Transverse colon (tissue), 4 donors: ENCODE results near the gene MTMR3. TPM values are rescaled to one million over a fixed set of nuclear protein-coding genes. Genes with fewer than 3 reads are reported as not detected.
"Not testable (repeated sequence)": the region's sequence is repeated elsewhere in the genome, so short reads cannot be mapped to it uniquely, and the experiment has no call there.

Experiments used
- DNase-seq: peaks from one replicate; pipeline ENCODE4 v3.0.0-alpha.2; 2019
- H3K27ac ChIP-seq, 4 donors: fragments of 200-600 bp; sonication (generic); 2 replicates each; pipeline ENCODE4 v1.5.1; 2016 to 2018; ENCODE audit warnings: inconsistent platforms in 4 of 4
- H3K27me3 ChIP-seq: fragments of 200-600 bp; sonication (generic); 2 replicates; pipeline ENCODE4 v1.5.1; 2017; ENCODE audit warnings: inconsistent platforms
- H3K36me3 ChIP-seq, 4 donors: fragments of 200-600 bp; sonication (generic); 2 replicates each; pipeline ENCODE4 v1.5.1; 2017 to 2019; ENCODE audit warnings: inconsistent platforms in 4 of 4
- H3K4me1 ChIP-seq, 4 donors: fragments of 200-600 bp; sonication (generic); 2 replicates each; pipeline ENCODE4 v1.5.1; 2017 to 2020; ENCODE audit warnings: inconsistent platforms in 4 of 4
- H3K4me3 ChIP-seq, 4 donors: fragments of 200-600 bp; sonication (generic); 1 replicate in 1 of 4; 2 replicates in 3 of 4; pipeline versions ENCODE4 v1.5.1 to v1.6.1; 2017 to 2019; ENCODE audit warnings: inconsistent platforms in 4 of 4
- H3K9me3 ChIP-seq, 2 donors: fragments of 200-600 bp; sonication (generic); 2 replicates each; pipeline ENCODE4 v1.5.1; 2017 to 2019; ENCODE audit warnings: inconsistent platforms in 2 of 2
- CTCF ChIP-seq, 5 experiments: fragments of 200-600 bp in 3 of 5; fragments of 450-650 bp in 2 of 5; sonication (generic) in 3 of 5; IDR thresholded peaks; 1 replicate in 2 of 5; 2 replicates in 3 of 5; pipeline ENCODE4 v1.5.1; 2016 to 2017; ENCODE audit warnings: antibody characterized with exemption in 5 of 5, inconsistent platforms in 3 of 5, mild to moderate bottlenecking in 2 of 5, moderate library complexity in 1 of 5
- EP300 ChIP-seq: sonication (generic); formaldehyde crosslinking; IDR thresholded peaks from one replicate; pipeline ENCODE4 v1.6.1; 2017; ENCODE audit warnings: antibody characterized with exemption, low read depth
- POLR2A ChIP-seq: fragments of 450-650 bp; IDR thresholded peaks from one replicate; pipeline ENCODE4 v1.6.1; 2016; ENCODE audit warnings: antibody characterized with exemption, mild to moderate bottlenecking, moderate library complexity
- POLR2AphosphoS5 ChIP-seq, 3 donors: sonication (generic); formaldehyde crosslinking; IDR thresholded peaks; one replicate each; pipeline ENCODE4 v1.6.1; 2016; ENCODE audit warnings: antibody characterized with exemption in 3 of 3
- WGBS, 2 donors: methylation state at CpG; one replicate each; pipeline ENCODE4 v1.1.5; 2018; ENCODE audit warnings: low coverage in 1 of 2; 5-methylcytosine and 5-hydroxymethylcytosine counted together
- in situ Hi-C, 4 donors: fragments of 200-750 bp; cut with MboI; loops; one replicate each; pipeline versions ENCODE4 v1.15.0 to v1.15.1; 2017; ENCODE audit warnings: low sequenced_read_pairs in 3 of 4, low pct_ligation_motif_present in 1 of 4, low pct_unique_long_range_greater_than_20kb in 1 of 4
- intact Hi-C: fragments of 100-400 bp; cut with DNase I; formaldehyde crosslinking; loops from one replicate; pipeline ENCODE4 v1.15.1; 2023; ENCODE audit warnings: low total_unique reads
- total RNA-seq, 4 donors: library from RNA; depleted of rRNA; stranded (reverse); fragments of >200 nt; gene quantifications; one replicate each; pipeline ENCODE4 v1.1.0, GENCODE V29; 2016

Gene MTMR3
- total RNA-seq, 4 donors from 2014 or later, result 52.5 to 92.7 (median 70.2) TPM

GRCh38 chr22:30061094-30061493 is 178.1 kb downstream of the MTMR3 start:
- H3K4me3 ChIP-seq, intact Hi-C loops, H3K27me3 ChIP-seq, in situ Hi-C loops, DNase-seq, H3K36me3 ChIP-seq: not testable (repeated sequence)
- WGBS, 2 donors, result 51% methylated on average over 6 of the region's 6 CpGs; no CpG with 5 or more reads in 1 of the 2 donors
- Histone ChIP-seq H3K9me3 (peaks cover 5 to 11% of the 10 kb centered on the region in 2 donors), H3K27ac (peak overlapping the region; percentile 80 to 86 (median 83)), H3K4me1 (peaks cover 0 to 29% (median 19%) of the 10 kb centered on the region in 4 donors)

GRCh38 chr22:30062259-30062658 is 179.3 kb downstream of the MTMR3 start:
- no peak overlapping the region for H3K4me3 ChIP-seq

GRCh38 chr22:30062950-30063349 is 180.0 kb downstream of the MTMR3 start:
- intact Hi-C loops (no loop called here), in situ Hi-C loops (no loop called here)
- Histone ChIP-seq H3K4me3 (no peak overlapping the region), H3K9me3 (peaks cover 5 to 11% of the 10 kb centered on the region in 2 donors), H3K27me3 (no peaks in the 10 kb centered on the region), H3K36me3 (no peaks in the 10 kb centered on the region), H3K27ac (peak overlapping the region; percentile 80 to 86 (median 83)), H3K4me1 (peaks cover 0 to 29% (median 19%) of the 10 kb centered on the region in 4 donors)
- peak in 2 of 3 donors; percentile 26 to 67 for TF ChIP-seq POLR2AphosphoS5 (IDR thresholded peaks at IDR 0.05)
- no peak for TF ChIP-seq CTCF (IDR thresholded peaks at IDR 0.05)
- 44 to 68% methylated on average over 1 of the region's 1 CpG for WGBS, 2 donors
- DNase-seq, result no peak

More at GRCh38 chr22:30062259-30062658, 179.3 kb downstream of the MTMR3 start:
- H3K27ac ChIP-seq, result peak overlapping the region; percentile 80 to 86 (median 83)
- DNase-seq, result peak; percentile 52
- H3K27me3 ChIP-seq, result no peaks in the 10 kb centered on the region
- no peaks in the 10 kb centered on the region for H3K36me3 ChIP-seq
- in situ Hi-C loops, result no loop called here
- peaks cover 0 to 29% (median 19%) of the 10 kb centered on the region in 4 donors for H3K4me1 ChIP-seq
- intact Hi-C loops, result no loop called here
- peaks cover 5 to 11% of the 10 kb centered on the region in 2 donors for H3K9me3 ChIP-seq
- TF ChIP-seq CTCF (IDR thresholded peaks at IDR 0.05), result no peak
- no peak for TF ChIP-seq POLR2A
- no peak for TF ChIP-seq EP300
- no peak for TF ChIP-seq POLR2AphosphoS5 (IDR thresholded peaks at IDR 0.05)
- WGBS, 2 donors, result 30 to 61% methylated on average over 2 to 3 of the region's 3 CpGs

GRCh38 chr22:30064172-30064571 is 181.2 kb downstream of the MTMR3 start:
- Histone ChIP-seq H3K4me3 (no peak overlapping the region), H3K27ac (no peak overlapping the region), H3K27me3 (no peaks in the 10 kb centered on the region), H3K4me1 (peaks cover 0 to 29% (median 19%) of the 10 kb centered on the region in 4 donors), H3K9me3 (peaks cover 5 to 11% of the 10 kb centered on the region in 2 donors), H3K36me3 (no peaks in the 10 kb centered on the region)
- no peak for TF ChIP-seq POLR2AphosphoS5 (IDR thresholded peaks at IDR 0.05)
- TF ChIP-seq CTCF (IDR thresholded peaks at IDR 0.05), result no peak
- TF ChIP-seq POLR2A, result no peak
- no peak for TF ChIP-seq EP300
- in situ Hi-C loops (no loop called here), intact Hi-C loops (no loop called here)
- no peak for DNase-seq

GRCh38 chr22:30073743-30074142 is 190.8 kb downstream of the MTMR3 start:
- Histone ChIP-seq H3K4me3 (no peak overlapping the region), H3K36me3 (no peaks in the 10 kb centered on the region), H3K27me3 (no peaks in the 10 kb centered on the region), H3K9me3 (no peaks in the 10 kb centered on the region), H3K27ac (no peak overlapping the region), H3K4me1 (no peaks in the 10 kb centered on the region)
- no peak for DNase-seq
- TF ChIP-seq CTCF (IDR thresholded peaks at IDR 0.05) (no peak), POLR2AphosphoS5 (IDR thresholded peaks at IDR 0.05) (no peak), POLR2A (no peak), EP300 (no peak)
- intact Hi-C loops (no loop called here), in situ Hi-C loops (no loop called here)
- whole genome bisulfite sequencing, 2 donors, result 73 to 80% methylated on average over 2 of the region's 2 CpGs
